GM12874 (cell line): Measurements from ENCODE around the gene OCIAD1.

ENCODE experiments used
- TF ChIP-seq, protein P1 (sequence below): IDR thresholded peaks from 2 replicates; pipeline ENCODE4 v1.5.1; 2011; ENCODE audit warnings: low read depth, mild to moderate bottlenecking, control low read depth, low read length, moderate library complexity; ENCODE audit not compliant: insufficient read depth

OCIAD1 gene

GRCh38 chr4:48804584-48805301, 26.1 kb upstream of the OCIAD1 start:
- TF ChIP-seq, protein P1, sequence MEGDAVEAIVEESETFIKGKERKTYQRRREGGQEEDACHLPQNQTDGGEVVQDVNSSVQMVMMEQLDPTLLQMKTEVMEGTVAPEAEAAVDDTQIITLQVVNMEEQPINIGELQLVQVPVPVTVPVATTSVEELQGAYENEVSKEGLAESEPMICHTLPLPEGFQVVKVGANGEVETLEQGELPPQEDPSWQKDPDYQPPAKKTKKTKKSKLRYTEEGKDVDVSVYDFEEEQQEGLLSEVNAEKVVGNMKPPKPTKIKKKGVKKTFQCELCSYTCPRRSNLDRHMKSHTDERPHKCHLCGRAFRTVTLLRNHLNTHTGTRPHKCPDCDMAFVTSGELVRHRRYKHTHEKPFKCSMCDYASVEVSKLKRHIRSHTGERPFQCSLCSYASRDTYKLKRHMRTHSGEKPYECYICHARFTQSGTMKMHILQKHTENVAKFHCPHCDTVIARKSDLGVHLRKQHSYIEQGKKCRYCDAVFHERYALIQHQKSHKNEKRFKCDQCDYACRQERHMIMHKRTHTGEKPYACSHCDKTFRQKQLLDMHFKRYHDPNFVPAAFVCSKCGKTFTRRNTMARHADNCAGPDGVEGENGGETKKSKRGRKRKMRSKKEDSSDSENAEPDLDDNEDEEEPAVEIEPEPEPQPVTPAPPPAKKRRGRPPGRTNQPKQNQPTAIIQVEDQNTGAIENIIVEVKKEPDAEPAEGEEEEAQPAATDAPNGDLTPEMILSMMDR = no peak

- TF ChIP-seq, protein P1 = no peak
These were observed 18.0 kb upstream of the OCIAD1 start for GRCh38 chr4:48812866-48813265.

DNA sequence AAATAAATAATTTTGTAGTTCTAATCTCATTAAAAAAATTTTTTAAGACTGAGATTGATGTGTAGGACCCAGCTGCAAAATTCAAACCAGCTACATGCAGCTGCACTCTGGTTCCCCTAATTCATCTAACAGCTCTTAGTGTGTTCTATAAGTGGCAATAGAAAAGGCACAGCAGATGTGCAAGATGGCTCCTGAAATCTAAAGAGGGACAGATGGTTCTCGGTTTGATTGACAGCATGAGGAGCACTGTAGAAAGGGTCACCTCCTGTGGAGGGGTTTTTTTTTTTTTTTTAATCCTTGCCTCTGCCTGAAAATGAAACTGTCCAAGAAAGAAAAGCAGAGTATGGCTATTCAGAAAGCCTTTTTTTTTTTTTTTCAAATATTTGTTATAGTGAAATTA, 16.9 kb upstream of the OCIAD1 start:
- TF ChIP-seq, protein P1 = no peak

DNA sequence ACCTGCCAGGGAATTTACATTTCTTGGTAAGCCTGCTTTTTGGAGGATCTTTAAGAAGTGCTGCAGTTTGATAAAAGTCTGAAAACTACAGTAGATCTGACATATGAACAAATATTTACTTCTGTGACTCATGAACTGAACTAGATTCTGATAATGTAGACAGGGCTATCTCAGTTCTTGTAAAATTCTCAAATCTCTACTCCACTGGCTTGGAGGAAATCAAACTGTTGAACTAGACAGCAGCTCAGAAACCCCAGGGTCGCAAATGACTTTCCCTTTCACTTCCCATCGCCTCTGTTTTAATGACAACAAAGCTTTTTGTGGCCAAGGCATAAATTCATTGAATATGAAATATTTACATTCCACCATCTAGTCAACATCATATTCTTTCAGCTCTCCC, 15.4 kb upstream of the OCIAD1 start:
- TF ChIP-seq, protein P1 = no peak

- TF ChIP-seq, protein P1 = no peak
These were observed 13.9 kb upstream of the OCIAD1 start for GRCh38 chr4:48816971-48817370.

DNA sequence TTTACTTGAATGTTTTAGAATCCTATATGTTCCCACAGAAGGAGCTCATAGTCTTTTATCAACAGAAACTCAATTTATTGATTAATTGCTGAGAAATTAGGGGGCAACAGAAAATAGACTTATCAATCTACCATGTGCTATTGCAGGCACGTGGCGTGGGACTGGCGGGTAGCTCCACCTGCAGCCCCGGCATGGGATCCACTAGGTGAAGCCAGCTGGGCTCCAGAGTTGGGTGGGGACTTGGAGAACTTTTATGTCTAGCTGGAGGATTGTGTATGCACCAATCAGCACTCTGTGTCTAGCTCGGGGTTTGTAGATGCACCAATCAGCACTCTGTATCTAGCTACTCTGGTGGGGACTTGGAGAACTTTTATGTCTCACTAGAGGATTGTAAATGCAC, 3.3 kb upstream of the OCIAD1 start:
- TF ChIP-seq, protein P1 = no peak

DNA sequence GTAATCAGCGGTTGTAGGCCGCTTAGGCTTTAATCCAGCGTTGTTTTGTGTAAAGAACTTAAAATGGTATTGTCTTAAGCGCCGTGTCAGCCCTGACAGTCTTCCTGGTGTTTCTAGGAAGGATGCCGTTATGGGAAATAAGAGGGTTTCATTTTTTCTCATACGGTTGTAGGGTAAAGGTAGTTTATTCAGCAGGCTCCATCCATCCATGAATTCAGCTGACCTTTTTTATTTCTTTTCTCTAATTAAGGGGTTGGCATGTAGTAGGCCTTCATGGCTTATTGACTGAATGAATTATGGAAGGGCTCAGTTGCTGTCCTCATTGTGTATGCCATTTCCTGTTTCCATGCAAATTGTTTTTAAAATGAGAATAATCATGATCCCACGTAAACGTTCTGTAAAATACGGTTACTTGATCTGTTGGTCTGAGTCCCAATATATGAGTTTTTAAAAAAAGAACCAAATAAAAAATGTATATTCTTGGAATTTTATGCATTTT, 693 bp downstream of the OCIAD1 start:
- TF ChIP-seq, protein P1 = no peak

GRCh38 chr4:48832571-48832970, 1.7 kb downstream of the OCIAD1 start:
- TF ChIP-seq, protein P1 = no peak
